PC-9 (cell line): Measurements from ENCODE around the gene UPB1. TPM values are rescaled to one million over a fixed set of nuclear protein-coding genes. Genes with fewer than 3 reads are reported as not detected.

ENCODE experiments used
- BruUV-seq: library from RNA; stranded (reverse); fragments of 400-500 nt; replicated peaks from 2 replicates; lab custom pipeline; 2021; lab: Mats Ljungman, UMichigan
- CTCF ChIA-PET: fragments of 300-600 bp; sonication (Branson Sonifier 250); formaldehyde crosslinking; loops from one replicate; lab custom pipeline; 2022; ENCODE audit warnings: antibody characterized with exemption; lab: Charles Lee
- POLR2A ChIA-PET: fragments of 300-600 bp; sonication (Branson Sonifier 250); formaldehyde crosslinking; loops from one replicate; lab custom pipeline; 2022; ENCODE audit warnings: antibody characterized with exemption; ENCODE audit not compliant: unreplicated experiment; lab: Charles Lee
- DNase-seq, 2 experiments: peaks; one replicate each; pipeline versions ENCODE4 v3.0.0 to v3.0.0-alpha.2; 2015 to 2022; ENCODE audit warnings: mixed read lengths in 1 of 2
- H2AFZ ChIP-seq: fragments of 200-600 bp; sonication (generic); 2 replicates; pipeline ENCODE4 v1.8.1; 2017; ENCODE audit warnings: antibody characterized with exemption
- H3F3A ChIP-seq: fragments of 200-600 bp; sonication (generic); 2 replicates; pipeline ENCODE4 v1.8.1; 2017; ENCODE audit warnings: antibody characterized with exemption, mild to moderate bottlenecking, low read depth; ENCODE audit not compliant: insufficient read depth
- H3K27ac ChIP-seq: fragments of 200-600 bp; sonication (generic); 2 replicates; pipeline ENCODE4 v1.6.1; 2016; ENCODE audit warnings: mixed run types
- H3K27me3 ChIP-seq: fragments of 200-600 bp; sonication (generic); 2 replicates; pipeline ENCODE4 v1.6.1; 2016; ENCODE audit warnings: low read depth, mixed run types; ENCODE audit not compliant: insufficient read depth
- H3K36me3 ChIP-seq: fragments of 200-600 bp; sonication (generic); 2 replicates; pipeline ENCODE4 v1.6.1; 2016; ENCODE audit warnings: low read depth, mixed run types
- H3K4me1 ChIP-seq: fragments of 200-600 bp; sonication (generic); replicated peaks from 2 replicates; pipeline ENCODE4 v1.6.1; 2016; ENCODE audit warnings: mixed run types; ENCODE audit not compliant: insufficient read depth
- H3K4me2 ChIP-seq: fragments of 200-600 bp; sonication (generic); 2 replicates; pipeline ENCODE4 v1.6.1; 2017; ENCODE audit warnings: mixed run types
- H3K4me3 ChIP-seq: fragments of 200-600 bp; sonication (generic); 2 replicates; pipeline ENCODE4 v1.6.1; 2016; ENCODE audit warnings: mixed run types
- H3K79me2 ChIP-seq: fragments of 200-600 bp; sonication (generic); 2 replicates; pipeline ENCODE4 v1.6.1; 2017; ENCODE audit warnings: low read depth, mixed run types
- H3K9me2 ChIP-seq: fragments of 200-600 bp; sonication (generic); 2 replicates; pipeline ENCODE4 v1.8.1; 2017; ENCODE audit warnings: mild to moderate bottlenecking; ENCODE audit not compliant: insufficient read depth
- H3K9me3 ChIP-seq: fragments of 200-600 bp; sonication (generic); 2 replicates; pipeline ENCODE4 v1.8.1; 2016; ENCODE audit warnings: low read depth; ENCODE audit not compliant: insufficient read depth
- H4K20me1 ChIP-seq: fragments of 200-600 bp; sonication (generic); 2 replicates; pipeline ENCODE4 v1.8.1; 2017; ENCODE audit not compliant: insufficient read depth
- CTCF ChIP-seq: fragments of 200-600 bp; sonication (generic); conservative IDR thresholded peaks from 2 replicates; pipeline ENCODE4 v1.6.1; 2017; ENCODE audit warnings: mixed run types, antibody characterized with exemption, mild to moderate bottlenecking, moderate library complexity
- EZH2 ChIP-seq: fragments of 200-600 bp; sonication (generic); IDR thresholded peaks from 2 replicates; pipeline ENCODE4 v1.8.0; 2017; ENCODE audit warnings: antibody characterized with exemption, low read depth
- intact Hi-C: fragments of 100-400 bp; cut with micrococcal nuclease; formaldehyde crosslinking; loops from one replicate; pipeline ENCODE4 v1.10.0; 2022; ENCODE audit not compliant: unreplicated experiment
- total RNA-seq: library from RNA; stranded (reverse); gene quantifications from 2 replicates; pipeline ENCODE4 v1.2.3, GENCODE V29; 2021

UPB1 gene
- total RNA-seq, 1 experiment from 2014 or later = 0.17 TPM

- Histone ChIP-seq H2AFZ (no peak overlapping the region), H3K9me2 (no peaks in the 10 kb centered on the region), H3K4me3 (no peak overlapping the region), H3K79me2 (no peaks in the 10 kb centered on the region), H3K9me3 (no peaks in the 10 kb centered on the region), H3K36me3 (no peaks in the 10 kb centered on the region), H3K27ac (peak overlapping the region; percentile 87), H3K4me1 (peaks cover 25% of the 10 kb centered on the region), H3F3A (peaks cover 18% of the 10 kb centered on the region), H3K27me3 (no peaks in the 10 kb centered on the region), H4K20me1 (no peaks in the 10 kb centered on the region), H3K4me2 (peak overlapping the region; percentile 61)
- TF ChIP-seq EZH2 (no peak), CTCF (no peak)
- ChIA-PET CTCF (interaction anchor here (0.8 kb wide), 1 partner anchor 28 kb away, joined by 3 read pairs; no protein-coding TSS in a partner anchor), POLR2A (interaction anchor here (0.6 kb wide), 2 partner anchors 8 to 20 kb away, joined by 3 to 4 read pairs; no protein-coding TSS in a partner anchor)
- peak; percentile 33 to 94 for DNase-seq
- no TSS peak for BruUV-seq
- intact Hi-C loops = no loop called here
Measured at GRCh38 chr22:24474221-24474620, 20.9 kb upstream of the UPB1 start.

- Histone ChIP-seq H2AFZ (no peak overlapping the region), H3K4me2 (peak overlapping the region; percentile 61), H3F3A (peaks cover 18% of the 10 kb centered on the region), H3K9me2 (no peaks in the 10 kb centered on the region), H3K79me2 (no peaks in the 10 kb centered on the region), H3K36me3 (no peaks in the 10 kb centered on the region), H3K27ac (peak overlapping the region; percentile 87), H3K27me3 (no peaks in the 10 kb centered on the region), H3K4me1 (peaks cover 25% of the 10 kb centered on the region), H3K4me3 (no peak overlapping the region), H3K9me3 (no peaks in the 10 kb centered on the region), H4K20me1 (no peaks in the 10 kb centered on the region)
- TF ChIP-seq EZH2 (no peak), CTCF (no peak)
- no peak for DNase-seq
- ChIA-PET POLR2A (interaction anchor here (0.6 kb wide), 2 partner anchors 8 to 21 kb away, joined by 3 to 4 read pairs; no protein-coding TSS in a partner anchor), CTCF (interaction anchor here (0.6 to 0.8 kb wide), 2 partner anchors 28 to 163 kb away, joined by 3 to 5 read pairs; no protein-coding TSS in a partner anchor)
- intact Hi-C loops = no loop called here
- no TSS peak for BruUV-seq
Measured at GRCh38 chr22:24474649-24475255, 20.4 kb upstream of the UPB1 start.

GRCh38 chr22:24481641-24482040 lies 13.5 kb upstream of the UPB1 start:
- no peaks in the 10 kb centered on the region for H4K20me1 ChIP-seq
- H3K27ac ChIP-seq = peak overlapping the region; percentile 97
- peak overlapping the region; percentile 65 for H2AFZ ChIP-seq
- H3K4me3 ChIP-seq = no peak overlapping the region
- H3K36me3 ChIP-seq = no peaks in the 10 kb centered on the region
- no peaks in the 10 kb centered on the region for H3K79me2 ChIP-seq
- DNase-seq = no peak
- H3K9me2 ChIP-seq = no peaks in the 10 kb centered on the region
- intact Hi-C loops = no loop called here
- H3K27me3 ChIP-seq = no peaks in the 10 kb centered on the region
- POLR2A ChIA-PET = no interaction called here
- H3K9me3 ChIP-seq = no peaks in the 10 kb centered on the region
- no peak for TF ChIP-seq EZH2
- no peak for TF ChIP-seq CTCF
- CTCF ChIA-PET = no interaction called here
- peaks cover 58% of the 10 kb centered on the region for H3K4me1 ChIP-seq
- H3K4me2 ChIP-seq = peak overlapping the region; percentile 76
- H3F3A ChIP-seq = peaks cover 37% of the 10 kb centered on the region
- BruUV-seq = no TSS peak
